Measurements from ENCODE around the gene HCN1. TPM values are rescaled to one million over a fixed set of nuclear protein-coding genes. Genes with fewer than 3 reads are reported as not detected.

Gene HCN1
- total and polyA plus RNA-seq, 2 of the 13 experiments (the other 11 are each of a cell fraction or from before 2014, with no cell fraction given) = not detected

- ChIA-PET POLR2A (no interaction called here), CTCF (ENCODE audit: low intra/inter-chr PET ratio, low total read pairs) (no interaction called here)
- intact Hi-C loops (cut with micrococcal nuclease; ENCODE audit: unreplicated experiment) (no loop called here), in situ Hi-C loops (cut with HindIII; ENCODE audit: extremely low pct_ligation_motif_present, low pct_unique_long_range_greater_than_20kb) (no loop called here)
- no peak for FAIRE-seq
- peaks cover 18% of the 10 kb centered on the region for H3K9me3 ChIP-seq (ENCODE audit: low read length)
- H2AFZ ChIP-seq (ENCODE audit: low read length) = no peak overlapping the region
- no peak overlapping the region for H3K27ac ChIP-seq (ENCODE audit: extremely low read length, insufficient read depth, low read length)
- no peaks in the 10 kb centered on the region for H3K27me3 ChIP-seq (ENCODE audit: control insufficient read depth in 1 of 2, insufficient read depth in 2 of 2, low read length in 2 of 2)
- no peak overlapping the region for H3K4me3 ChIP-seq (replicated peaks in 1 of 3; ENCODE audit: insufficient read depth in 1 of 3, low read depth in 2 of 3, low read length in 3 of 3)
- DNase-seq (ENCODE audit: low spot score) = no peak
- H3K79me2 ChIP-seq (ENCODE audit: insufficient read depth, low read length) = no peaks in the 10 kb centered on the region
- ATAC-seq = no peak
- no peaks in the 10 kb centered on the region for H3K36me3 ChIP-seq (replicated peaks in 1 of 2; ENCODE audit: control insufficient read depth in 1 of 2, insufficient read depth in 2 of 2, low read length in 2 of 2)
- no peaks in the 10 kb centered on the region for H4K20me1 ChIP-seq (ENCODE audit: insufficient read depth, low read length)
- no peak overlapping the region for H3K9ac ChIP-seq (ENCODE audit: insufficient read depth, low read depth, low read length)
- no peaks in the 10 kb centered on the region for H3K4me1 ChIP-seq (ENCODE audit: insufficient read depth, low read length)
- WGBS (ENCODE audit: low lambda C conversion rate) = 11% methylated on average over 2 of the region's 2 CpGs
- H3K4me2 ChIP-seq (ENCODE audit: low read depth, low read length) = no peak overlapping the region
- BruUV-seq (replicated peaks) = no TSS peak
- no peak for TF ChIP-seq BCL6 (CRISPR knock-in tag; IDR thresholded peaks at IDR 0.05)
- no peak for TF ChIP-seq ZIK1 (CRISPR knock-in tag; IDR thresholded peaks at IDR 0.05; ENCODE audit: borderline replicate concordance, low read depth)
- TF ChIP-seq ZNF616 (CRISPR knock-in tag; IDR thresholded peaks at IDR 0.05; ENCODE audit: low read depth) = no peak
- no peak for TF ChIP-seq CHCHD3 (CRISPR knock-in tag; IDR thresholded peaks at IDR 0.05)
- no peak for TF ChIP-seq MAFG (CRISPR knock-in tag; IDR thresholded peaks at IDR 0.05)
- no peak for TF ChIP-seq NCOA5 (CRISPR knock-in tag; IDR thresholded peaks at IDR 0.05)
- TF ChIP-seq CREB1 (IDR thresholded peaks at IDR 0.05) = no peak
- TF ChIP-seq CREB1 (CRISPR knock-in tag; IDR thresholded peaks at IDR 0.05) = no peak
- TF ChIP-seq ZNF484 (CRISPR knock-in tag; IDR thresholded peaks at IDR 0.05; ENCODE audit: borderline replicate concordance, low read depth) = no peak
- no peak for TF ChIP-seq ZNF138 (CRISPR knock-in tag; IDR thresholded peaks at IDR 0.05; ENCODE audit: low read depth)
- no peak for TF ChIP-seq DNMT3B (CRISPR knock-in tag; conservative IDR thresholded peaks at IDR 0.05)
- TF ChIP-seq BRCA1 (CRISPR knock-in tag; IDR thresholded peaks at IDR 0.05) = no peak
- TF ChIP-seq, protein P1, sequence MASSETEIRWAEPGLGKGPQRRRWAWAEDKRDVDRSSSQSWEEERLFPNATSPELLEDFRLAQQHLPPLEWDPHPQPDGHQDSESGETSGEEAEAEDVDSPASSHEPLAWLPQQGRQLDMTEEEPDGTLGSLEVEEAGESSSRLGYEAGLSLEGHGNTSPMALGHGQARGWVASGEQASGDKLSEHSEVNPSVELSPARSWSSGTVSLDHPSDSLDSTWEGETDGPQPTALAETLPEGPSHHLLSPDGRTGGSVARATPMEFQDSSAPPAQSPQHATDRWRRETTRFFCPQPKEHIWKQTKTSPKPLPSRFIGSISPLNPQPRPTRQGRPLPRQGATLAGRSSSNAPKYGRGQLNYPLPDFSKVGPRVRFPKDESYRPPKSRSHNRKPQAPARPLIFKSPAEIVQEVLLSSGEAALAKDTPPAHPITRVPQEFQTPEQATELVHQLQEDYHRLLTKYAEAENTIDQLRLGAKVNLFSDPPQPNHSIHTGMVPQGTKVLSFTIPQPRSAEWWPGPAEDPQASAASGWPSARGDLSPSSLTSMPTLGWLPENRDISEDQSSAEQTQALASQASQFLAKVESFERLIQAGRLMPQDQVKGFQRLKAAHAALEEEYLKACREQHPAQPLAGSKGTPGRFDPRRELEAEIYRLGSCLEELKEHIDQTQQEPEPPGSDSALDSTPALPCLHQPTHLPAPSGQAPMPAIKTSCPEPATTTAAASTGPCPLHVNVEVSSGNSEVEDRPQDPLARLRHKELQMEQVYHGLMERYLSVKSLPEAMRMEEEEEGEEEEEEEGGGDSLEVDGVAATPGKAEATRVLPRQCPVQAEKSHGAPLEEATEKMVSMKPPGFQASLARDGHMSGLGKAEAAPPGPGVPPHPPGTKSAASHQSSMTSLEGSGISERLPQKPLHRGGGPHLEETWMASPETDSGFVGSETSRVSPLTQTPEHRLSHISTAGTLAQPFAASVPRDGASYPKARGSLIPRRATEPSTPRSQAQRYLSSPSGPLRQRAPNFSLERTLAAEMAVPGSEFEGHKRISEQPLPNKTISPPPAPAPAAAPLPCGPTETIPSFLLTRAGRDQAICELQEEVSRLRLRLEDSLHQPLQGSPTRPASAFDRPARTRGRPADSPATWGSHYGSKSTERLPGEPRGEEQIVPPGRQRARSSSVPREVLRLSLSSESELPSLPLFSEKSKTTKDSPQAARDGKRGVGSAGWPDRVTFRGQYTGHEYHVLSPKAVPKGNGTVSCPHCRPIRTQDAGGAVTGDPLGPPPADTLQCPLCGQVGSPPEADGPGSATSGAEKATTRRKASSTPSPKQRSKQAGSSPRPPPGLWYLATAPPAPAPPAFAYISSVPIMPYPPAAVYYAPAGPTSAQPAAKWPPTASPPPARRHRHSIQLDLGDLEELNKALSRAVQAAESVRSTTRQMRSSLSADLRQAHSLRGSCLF (CRISPR knock-in tag; IDR thresholded peaks at IDR 0.05; ENCODE audit: borderline replicate concordance) = no peak
- TF ChIP-seq SRSF1 (optimal IDR thresholded peaks at IDR 0.05; ENCODE audit: low read depth, low read length) = no peak
- TF ChIP-seq, protein P2, sequence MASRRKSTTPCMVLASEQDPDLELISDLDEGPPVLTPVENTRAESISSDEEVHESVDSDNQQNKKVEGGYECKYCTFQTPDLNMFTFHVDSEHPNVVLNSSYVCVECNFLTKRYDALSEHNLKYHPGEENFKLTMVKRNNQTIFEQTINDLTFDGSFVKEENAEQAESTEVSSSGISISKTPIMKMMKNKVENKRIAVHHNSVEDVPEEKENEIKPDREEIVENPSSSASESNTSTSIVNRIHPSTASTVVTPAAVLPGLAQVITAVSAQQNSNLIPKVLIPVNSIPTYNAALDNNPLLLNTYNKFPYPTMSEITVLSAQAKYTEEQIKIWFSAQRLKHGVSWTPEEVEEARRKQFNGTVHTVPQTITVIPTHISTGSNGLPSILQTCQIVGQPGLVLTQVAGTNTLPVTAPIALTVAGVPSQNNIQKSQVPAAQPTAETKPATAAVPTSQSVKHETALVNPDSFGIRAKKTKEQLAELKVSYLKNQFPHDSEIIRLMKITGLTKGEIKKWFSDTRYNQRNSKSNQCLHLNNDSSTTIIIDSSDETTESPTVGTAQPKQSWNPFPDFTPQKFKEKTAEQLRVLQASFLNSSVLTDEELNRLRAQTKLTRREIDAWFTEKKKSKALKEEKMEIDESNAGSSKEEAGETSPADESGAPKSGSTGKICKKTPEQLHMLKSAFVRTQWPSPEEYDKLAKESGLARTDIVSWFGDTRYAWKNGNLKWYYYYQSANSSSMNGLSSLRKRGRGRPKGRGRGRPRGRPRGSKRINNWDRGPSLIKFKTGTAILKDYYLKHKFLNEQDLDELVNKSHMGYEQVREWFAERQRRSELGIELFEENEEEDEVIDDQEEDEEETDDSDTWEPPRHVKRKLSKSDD (CRISPR knock-in tag; IDR thresholded peaks at IDR 0.05; ENCODE audit: low read depth) = no peak
- no peak for TF ChIP-seq DRAP1 (CRISPR knock-in tag; IDR thresholded peaks at IDR 0.05)
Observed at GRCh38 chr5:45376417-45376816, 319.8 kb downstream of the HCN1 start.

Data from HepG2 (cell line).